Gastroesophageal sphincter (tissue), 4 donors: ENCODE results near the gene ETNPPL. TPM values are rescaled to one million over a fixed set of nuclear protein-coding genes. Genes with fewer than 3 reads are reported as not detected.
"Not testable (repeated sequence)": the region's sequence is repeated elsewhere in the genome, so short reads cannot be mapped to it uniquely, and the experiment has no call there.

Experiments
- ATAC-seq: fragments of 150-250 bp; one replicate; pipeline ENCODE4 v1.9.1; 2016; ENCODE audit warnings: mild to moderate bottlenecking, moderate library complexity
- H3K27ac ChIP-seq, 4 donors: fragments of 200-600 bp; sonication (generic) in 3 of 4; 1 replicate in 3 of 4; 2 replicates in 1 of 4; pipeline ENCODE4 v1.5.1; 2016 to 2019
- H3K27me3 ChIP-seq: fragments of 200-600 bp; sonication (generic); one replicate; pipeline ENCODE4 v1.5.1; 2019
- H3K36me3 ChIP-seq, 2 donors: fragments of 200-600 bp; sonication (generic); one replicate each; pipeline ENCODE4 v1.5.1; 2019; ENCODE audit warnings: control low read depth in 1 of 2
- H3K4me1 ChIP-seq, 3 donors: fragments of 200-600 bp; sonication (generic); 1 replicate in 2 of 3; 2 replicates in 1 of 3; pipeline ENCODE4 v1.5.1; 2016 to 2019; ENCODE audit warnings: control low read depth in 2 of 3
- H3K4me3 ChIP-seq, 2 donors: fragments of 200-600 bp; sonication (generic); one replicate each; pipeline ENCODE4 v1.5.1; 2019; ENCODE audit warnings: mild to moderate bottlenecking in 1 of 2, moderate library complexity in 1 of 2
- H3K9me3 ChIP-seq, 3 donors: fragments of 200-600 bp; sonication (generic); one replicate each; pipeline ENCODE4 v1.5.1; 2017 to 2019; ENCODE audit warnings: control low read depth in 2 of 3
- CTCF ChIP-seq, 4 experiments: fragments of 200-600 bp in 2 of 4; fragments of 450-650 bp in 2 of 4; sonication (generic) in 1 of 4; IDR thresholded peaks; one replicate each; pipeline ENCODE4 v1.5.1; 2017 to 2019; ENCODE audit warnings: antibody characterized with exemption in 4 of 4, mild to moderate bottlenecking in 2 of 4, moderate library complexity in 2 of 4
- EP300 ChIP-seq: sonication (generic); formaldehyde crosslinking; IDR thresholded peaks from one replicate; pipeline ENCODE4 v1.6.1; 2017; ENCODE audit warnings: antibody characterized with exemption, mild to moderate bottlenecking
- POLR2A ChIP-seq, 2 donors: fragments of 450-650 bp; IDR thresholded peaks; one replicate each; pipeline ENCODE4 v1.6.1; 2017; ENCODE audit warnings: antibody characterized with exemption in 2 of 2, mild to moderate bottlenecking in 2 of 2, moderate library complexity in 1 of 2
- POLR2AphosphoS5 ChIP-seq: sonication (generic); formaldehyde crosslinking; IDR thresholded peaks from one replicate; pipeline ENCODE4 v1.6.1; 2017; ENCODE audit warnings: antibody characterized with exemption
- WGBS, 2 donors: methylation state at CpG; one replicate each; pipeline ENCODE4 v1.1.5; 2018; ENCODE audit warnings: low coverage in 1 of 2; 5-methylcytosine and 5-hydroxymethylcytosine counted together
- total RNA-seq, 4 donors: library from RNA; depleted of rRNA; stranded (reverse); fragments of >200 nt; gene quantifications; one replicate each; pipeline ENCODE4 v1.1.0, GENCODE V29; 2016

ETNPPL gene
- total RNA-seq, 4 donors from 2014 or later = not detected

- H3K4me3 ChIP-seq = no peak overlapping the region
- WGBS, 2 donors = 0 to 30% methylated on average over 1 of the region's 2 CpGs
- no peak for ATAC-seq
- no peak overlapping the region for H3K27ac ChIP-seq
- TF ChIP-seq POLR2AphosphoS5 (no peak), POLR2A (IDR thresholded peaks at IDR 0.05) (no peak), CTCF (IDR thresholded peaks at IDR 0.05) (no peak), EP300 (no peak)
- H3K27me3 ChIP-seq = no peaks in the 10 kb centered on the region
- no peaks in the 10 kb centered on the region for H3K4me1 ChIP-seq
- H3K36me3 ChIP-seq = no peaks in the 10 kb centered on the region
- H3K9me3 ChIP-seq = no peaks in the 10 kb centered on the region
These were observed 46.5 kb downstream of the ETNPPL start for GRCh38 chr4:108716340-108716739.

DNA sequence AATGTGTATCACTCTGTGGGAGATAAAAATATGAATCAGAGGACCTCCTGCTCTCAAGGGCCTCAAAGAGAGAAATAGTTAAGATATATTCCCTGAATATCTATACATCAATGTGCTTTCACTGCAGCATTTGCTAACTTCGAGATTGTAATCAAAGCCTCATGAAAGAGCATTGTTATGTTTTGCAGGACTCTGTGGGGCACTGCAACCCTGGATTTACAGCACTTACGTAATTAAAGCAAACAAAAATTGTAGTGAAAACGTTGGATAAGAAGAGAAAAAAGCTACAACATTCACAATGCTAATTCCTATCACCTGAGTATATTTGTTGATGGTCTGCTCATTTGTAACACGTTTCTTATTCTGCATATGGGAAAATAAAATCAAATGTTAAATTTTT is 48.0 kb downstream of the ETNPPL start:
- no peak for ATAC-seq
- Histone ChIP-seq H3K9me3 (no peaks in the 10 kb centered on the region), H3K27me3 (no peaks in the 10 kb centered on the region), H3K4me1 (no peaks in the 10 kb centered on the region), H3K27ac (no peak overlapping the region), H3K36me3 (no peaks in the 10 kb centered on the region), H3K4me3 (no peak overlapping the region)
- 53 to 60% methylated on average over 1 to 4 of the region's 4 CpGs for WGBS, 2 donors
- no peak for TF ChIP-seq EP300
- TF ChIP-seq POLR2A (IDR thresholded peaks at IDR 0.05) = no peak
- no peak for TF ChIP-seq CTCF (IDR thresholded peaks at IDR 0.05)
- TF ChIP-seq POLR2AphosphoS5 = no peak

GRCh38 chr4:108710578-108710977 is 52.3 kb downstream of the ETNPPL start:
- not testable (repeated sequence) for H3K36me3 ChIP-seq, H3K27ac ChIP-seq, H3K27me3 ChIP-seq, ATAC-seq, H3K9me3 ChIP-seq, H3K4me1 ChIP-seq, H3K4me3 ChIP-seq
- 50 to 51% methylated on average over 7 of the region's 7 CpGs for WGBS, 2 donors

DNA sequence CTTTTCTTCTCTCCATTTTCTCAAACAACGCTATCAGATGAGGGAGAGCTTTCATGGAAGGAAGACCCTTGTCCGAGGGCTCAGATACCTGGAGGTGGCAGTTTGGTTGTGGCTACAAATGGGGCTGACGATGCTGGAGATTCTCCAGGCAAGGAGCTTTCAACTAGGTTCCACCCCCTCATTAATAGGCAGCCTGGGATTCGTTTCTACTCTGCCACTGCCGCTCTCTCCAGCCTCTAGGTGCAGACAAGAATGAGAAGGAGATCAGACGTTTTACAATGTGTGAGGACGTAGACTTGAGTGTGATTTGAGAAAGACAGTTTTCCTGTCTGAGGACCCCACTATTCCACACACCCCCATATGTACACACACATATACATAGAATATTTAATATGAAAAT is 53.1 kb downstream of the ETNPPL start:
- no peaks in the 10 kb centered on the region for H3K27me3 ChIP-seq
- no peaks in the 10 kb centered on the region for H3K36me3 ChIP-seq
- H3K9me3 ChIP-seq = no peaks in the 10 kb centered on the region
- no peaks in the 10 kb centered on the region for H3K4me1 ChIP-seq
- 40 to 47% methylated on average over 2 to 5 of the region's 7 CpGs for WGBS, 2 donors
- H3K27ac ChIP-seq = no peak overlapping the region
- ATAC-seq = no peak
- H3K4me3 ChIP-seq = no peak overlapping the region
- TF ChIP-seq POLR2AphosphoS5 = no peak
- TF ChIP-seq POLR2A (IDR thresholded peaks at IDR 0.05) = no peak
- TF ChIP-seq CTCF (IDR thresholded peaks at IDR 0.05) = no peak
- no peak for TF ChIP-seq EP300

- no peak for ATAC-seq
- TF ChIP-seq POLR2AphosphoS5 (no peak), POLR2A (IDR thresholded peaks at IDR 0.05) (no peak), CTCF (IDR thresholded peaks at IDR 0.05) (no peak), EP300 (no peak)
- no peak overlapping the region for H3K27ac ChIP-seq
- no peaks in the 10 kb centered on the region for H3K27me3 ChIP-seq
- no peaks in the 10 kb centered on the region for H3K4me1 ChIP-seq
- 85 to 90% methylated on average over 3 to 8 of the region's 10 CpGs for WGBS, 2 donors
- no peaks in the 10 kb centered on the region for H3K36me3 ChIP-seq
- no peaks in the 10 kb centered on the region for H3K9me3 ChIP-seq
- H3K4me3 ChIP-seq = no peak overlapping the region
These were observed 53.6 kb downstream of the ETNPPL start for GRCh38 chr4:108709234-108709633.

DNA sequence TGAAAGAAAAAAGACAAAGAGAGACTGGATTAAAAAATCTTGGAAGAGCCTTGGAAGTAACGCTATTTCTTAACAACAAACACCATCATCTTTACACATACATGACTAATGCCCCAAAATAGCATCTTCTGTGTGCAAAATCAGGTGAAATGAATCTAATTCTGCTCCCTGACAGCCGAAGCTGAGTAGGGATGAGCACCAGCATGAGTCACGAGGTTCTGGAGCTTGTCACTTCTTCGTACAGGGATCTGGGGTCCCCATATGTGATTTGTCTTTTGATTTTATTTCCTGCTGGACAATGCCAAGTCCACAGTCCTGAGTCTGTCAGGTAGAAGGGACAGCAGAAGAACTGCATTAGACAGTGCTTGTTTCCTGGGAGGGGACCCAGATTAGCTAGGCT is 56.6 kb downstream of the ETNPPL start:
- Histone ChIP-seq H3K27me3 (no peaks in the 10 kb centered on the region), H3K36me3 (no peaks in the 10 kb centered on the region), H3K4me1 (no peaks in the 10 kb centered on the region), H3K27ac (no peak overlapping the region), H3K9me3 (no peaks in the 10 kb centered on the region), H3K4me3 (no peak overlapping the region)
- WGBS, 2 donors = 43 to 48% methylated on average over 4 of the region's 4 CpGs
- TF ChIP-seq POLR2A (IDR thresholded peaks at IDR 0.05) (no peak), POLR2AphosphoS5 (no peak), EP300 (no peak), CTCF (IDR thresholded peaks at IDR 0.05) (no peak)
- ATAC-seq = no peak
